Measurements from ENCODE around the gene NRG2.

NRG2 gene

GRCh38 chr5:139901251-139901575 lies 141.9 kb downstream of the NRG2 start:
- no peak overlapping the region for H3K4me3 ChIP-seq (ENCODE audit: low read depth, low read length)
- no peak for DNase-seq (ENCODE audit: low read depth)
- TF ChIP-seq CTCF (IDR thresholded peaks at IDR 0.05; ENCODE audit: insufficient read depth, low read depth, low read length, missing control alignments) = no peak

GRCh38 chr5:139900546-139901250 lies 142.4 kb downstream of the NRG2 start:
- no peak for DNase-seq (ENCODE audit: low read depth)
- H3K4me3 ChIP-seq (ENCODE audit: low read depth, low read length) = no peak overlapping the region
- TF ChIP-seq CTCF (IDR thresholded peaks at IDR 0.05; ENCODE audit: insufficient read depth, low read depth, low read length, missing control alignments) = no peak

- no peak overlapping the region for H3K4me3 ChIP-seq (ENCODE audit: low read depth, low read length)
Measured at GRCh38 chr5:139898981-139899380, 144.1 kb downstream of the NRG2 start.

GRCh38 chr5:139897982-139898381 lies 145.1 kb downstream of the NRG2 start:
- TF ChIP-seq CTCF (IDR thresholded peaks at IDR 0.05; ENCODE audit: insufficient read depth, low read depth, low read length, missing control alignments) = no peak
- no peak for DNase-seq (ENCODE audit: low read depth)
- H3K4me3 ChIP-seq (ENCODE audit: low read depth, low read length) = no peak overlapping the region

More at GRCh38 chr5:139898981-139899380, 144.1 kb downstream of the NRG2 start:
- no peak for DNase-seq (ENCODE audit: low read depth)
- TF ChIP-seq CTCF (IDR thresholded peaks at IDR 0.05; ENCODE audit: insufficient read depth, low read depth, low read length, missing control alignments) = no peak

- H3K4me3 ChIP-seq (ENCODE audit: low read depth, low read length) = no peak overlapping the region
- DNase-seq (ENCODE audit: low read depth) = no peak
- no peak for TF ChIP-seq CTCF (IDR thresholded peaks at IDR 0.05; ENCODE audit: insufficient read depth, low read depth, low read length, missing control alignments)
Measured at GRCh38 chr5:139897342-139897741, 145.8 kb downstream of the NRG2 start.

GRCh38 chr5:139896718-139897117 lies 146.4 kb downstream of the NRG2 start:
- no peak for DNase-seq (ENCODE audit: low read depth)
- no peak for TF ChIP-seq CTCF (IDR thresholded peaks at IDR 0.05; ENCODE audit: insufficient read depth, low read depth, low read length, missing control alignments)
- H3K4me3 ChIP-seq (ENCODE audit: low read depth, low read length) = no peak overlapping the region

GRCh38 chr5:139895647-139896046 lies 147.5 kb downstream of the NRG2 start:
- TF ChIP-seq CTCF (IDR thresholded peaks at IDR 0.05; ENCODE audit: insufficient read depth, low read depth, low read length, missing control alignments) = no peak
- no peak for DNase-seq (ENCODE audit: low read depth)
- H3K4me3 ChIP-seq (ENCODE audit: low read depth, low read length) = no peak overlapping the region

Data from GM12865 (cell line).